HG03354 (cell line): ENCODE results near the gene TCOF1.

Experiments
- ATAC-seq: cut with Tn5 transposase; IDR thresholded peaks from one replicate; pipeline ENCODE4 v1.9.1; 2021; ENCODE audit warnings: mild to moderate bottlenecking; ENCODE audit not compliant: unreplicated experiment, poor library complexity, severe bottlenecking

TCOF1 gene, protein sequence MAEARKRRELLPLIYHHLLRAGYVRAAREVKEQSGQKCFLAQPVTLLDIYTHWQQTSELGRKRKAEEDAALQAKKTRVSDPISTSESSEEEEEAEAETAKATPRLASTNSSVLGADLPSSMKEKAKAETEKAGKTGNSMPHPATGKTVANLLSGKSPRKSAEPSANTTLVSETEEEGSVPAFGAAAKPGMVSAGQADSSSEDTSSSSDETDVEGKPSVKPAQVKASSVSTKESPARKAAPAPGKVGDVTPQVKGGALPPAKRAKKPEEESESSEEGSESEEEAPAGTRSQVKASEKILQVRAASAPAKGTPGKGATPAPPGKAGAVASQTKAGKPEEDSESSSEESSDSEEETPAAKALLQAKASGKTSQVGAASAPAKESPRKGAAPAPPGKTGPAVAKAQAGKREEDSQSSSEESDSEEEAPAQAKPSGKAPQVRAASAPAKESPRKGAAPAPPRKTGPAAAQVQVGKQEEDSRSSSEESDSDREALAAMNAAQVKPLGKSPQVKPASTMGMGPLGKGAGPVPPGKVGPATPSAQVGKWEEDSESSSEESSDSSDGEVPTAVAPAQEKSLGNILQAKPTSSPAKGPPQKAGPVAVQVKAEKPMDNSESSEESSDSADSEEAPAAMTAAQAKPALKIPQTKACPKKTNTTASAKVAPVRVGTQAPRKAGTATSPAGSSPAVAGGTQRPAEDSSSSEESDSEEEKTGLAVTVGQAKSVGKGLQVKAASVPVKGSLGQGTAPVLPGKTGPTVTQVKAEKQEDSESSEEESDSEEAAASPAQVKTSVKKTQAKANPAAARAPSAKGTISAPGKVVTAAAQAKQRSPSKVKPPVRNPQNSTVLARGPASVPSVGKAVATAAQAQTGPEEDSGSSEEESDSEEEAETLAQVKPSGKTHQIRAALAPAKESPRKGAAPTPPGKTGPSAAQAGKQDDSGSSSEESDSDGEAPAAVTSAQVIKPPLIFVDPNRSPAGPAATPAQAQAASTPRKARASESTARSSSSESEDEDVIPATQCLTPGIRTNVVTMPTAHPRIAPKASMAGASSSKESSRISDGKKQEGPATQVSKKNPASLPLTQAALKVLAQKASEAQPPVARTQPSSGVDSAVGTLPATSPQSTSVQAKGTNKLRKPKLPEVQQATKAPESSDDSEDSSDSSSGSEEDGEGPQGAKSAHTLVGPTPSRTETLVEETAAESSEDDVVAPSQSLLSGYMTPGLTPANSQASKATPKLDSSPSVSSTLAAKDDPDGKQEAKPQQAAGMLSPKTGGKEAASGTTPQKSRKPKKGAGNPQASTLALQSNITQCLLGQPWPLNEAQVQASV (N-terminal part only)

DNA sequence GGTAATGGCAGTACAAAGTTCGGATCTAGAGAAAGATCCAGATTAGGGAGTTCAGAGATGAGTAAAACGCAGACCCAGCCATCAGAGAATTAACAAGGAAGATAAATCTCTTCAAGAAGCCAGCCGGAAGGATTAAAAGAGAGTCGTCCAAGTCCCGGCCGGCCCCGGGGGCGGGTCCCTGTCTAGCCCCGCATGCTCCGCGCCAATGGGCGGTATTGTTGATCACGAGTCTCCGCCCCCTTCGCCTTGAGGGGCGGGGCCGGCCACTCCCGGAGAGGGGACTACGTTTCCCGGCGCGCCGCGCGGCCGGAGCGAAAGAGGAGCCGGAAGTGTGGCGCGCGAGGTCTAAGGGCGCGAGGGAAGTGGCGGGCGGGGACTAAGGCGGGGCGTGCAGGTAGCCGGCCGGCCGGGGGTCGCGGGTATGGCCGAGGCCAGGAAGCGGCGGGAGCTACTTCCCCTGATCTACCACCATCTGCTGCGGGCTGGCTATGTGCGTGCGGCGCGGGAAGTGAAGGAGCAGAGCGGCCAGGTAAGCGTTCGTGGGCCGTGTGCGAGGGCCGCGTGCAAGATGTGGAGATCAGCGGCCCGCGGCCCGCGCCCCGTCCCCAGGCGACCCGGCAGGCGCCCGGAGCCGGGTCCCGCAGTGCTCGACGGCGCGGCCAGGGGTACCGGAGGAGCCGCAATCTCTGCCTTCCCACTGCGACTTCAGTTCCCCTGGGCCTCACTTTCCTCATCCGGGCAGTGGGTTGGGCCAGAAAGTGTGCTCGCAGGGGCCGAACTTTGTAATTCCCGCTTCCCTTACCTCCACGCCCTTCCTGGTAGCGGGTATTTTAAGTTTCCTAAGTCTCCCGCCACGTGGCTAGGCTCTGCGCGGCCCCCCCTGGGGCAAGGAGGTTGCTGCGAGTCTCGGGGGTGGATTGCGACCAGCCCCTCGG is at the start of gene TCOF1:
Gene TCOF1, plus strand, starts transcription at position 372 of the 935 bp plus-strand sequence. Its CDS starts 50 bp downstream, at position 422.
- ATAC-seq = peak; percentile 93

DNA sequence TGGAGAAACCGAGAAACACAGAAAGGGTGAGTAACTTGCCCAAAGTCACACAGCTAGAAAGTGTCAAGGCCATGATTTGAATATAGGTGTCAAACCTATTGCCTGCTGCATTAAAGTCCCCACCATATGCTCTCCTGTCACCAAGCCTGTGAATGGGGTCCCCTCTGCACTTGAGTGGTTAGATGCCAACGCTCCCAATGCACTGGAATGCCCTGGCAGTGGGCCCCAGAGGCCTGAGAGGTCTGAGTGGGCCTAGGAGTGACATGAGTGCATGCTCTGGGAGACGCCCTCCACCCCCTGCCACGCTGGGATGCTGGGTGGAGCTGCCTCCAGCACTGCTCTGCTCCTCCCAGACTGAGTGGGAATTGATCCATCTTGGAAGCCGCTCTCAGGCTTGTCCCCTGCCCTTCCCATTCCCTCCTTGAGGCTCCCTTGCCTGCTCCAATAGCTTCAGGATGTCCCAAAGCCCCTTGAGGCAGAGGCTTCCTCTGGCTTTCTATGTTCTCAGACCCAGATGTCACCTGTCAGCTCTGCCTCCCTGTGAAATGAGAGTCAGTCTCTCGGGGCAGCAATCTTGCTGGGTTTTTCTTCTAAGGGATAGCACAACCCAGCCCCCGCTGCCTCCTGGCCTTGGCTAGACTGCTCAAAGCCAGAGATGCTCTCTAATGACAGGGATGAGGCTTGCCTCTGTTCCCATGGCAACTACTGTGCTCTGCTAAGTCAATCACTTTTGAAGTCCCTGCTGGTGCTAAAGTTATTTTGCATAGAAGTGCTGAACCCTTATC is 48.2 kb upstream of the TCOF1 start:
- ATAC-seq = no peak

GRCh38 chr5:150309886-150310239 is 47.6 kb upstream of the TCOF1 start:
- ATAC-seq = no peak

- ATAC-seq = no peak
Observed at GRCh38 chr5:150310246-150310645, 47.3 kb upstream of the TCOF1 start.

DNA sequence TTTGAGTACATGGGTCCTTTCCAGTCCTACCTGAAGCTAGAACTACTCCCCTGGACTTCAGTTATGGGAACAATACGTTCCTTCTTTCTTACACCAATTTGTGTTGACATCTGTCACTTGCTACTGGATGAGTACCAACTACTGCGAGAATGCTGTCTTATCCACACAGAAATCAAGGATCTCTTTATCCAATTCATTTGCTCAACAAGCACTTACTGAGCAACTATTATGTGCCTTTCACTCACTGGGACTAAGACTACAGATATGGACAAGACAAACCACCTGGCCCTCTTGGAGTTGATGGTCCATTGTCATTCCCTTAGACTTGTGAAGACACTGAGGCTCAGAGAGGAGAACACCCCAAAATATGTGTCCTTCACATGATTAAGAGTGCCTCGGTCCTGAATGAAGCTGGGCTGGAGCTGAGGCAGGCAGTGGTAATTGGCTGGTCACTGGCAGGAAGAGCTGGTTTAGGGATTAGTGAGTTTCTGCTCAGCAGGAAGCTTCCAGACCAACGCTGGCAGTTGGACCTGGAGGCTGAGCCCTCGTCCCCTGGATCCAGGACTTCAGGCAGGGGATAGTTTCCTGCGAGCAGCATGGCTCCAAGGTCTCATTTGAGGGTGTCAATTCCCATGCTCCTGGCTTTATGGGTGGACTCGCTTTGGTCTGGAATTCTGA is 46.3 kb upstream of the TCOF1 start:
- ATAC-seq = no peak

DNA sequence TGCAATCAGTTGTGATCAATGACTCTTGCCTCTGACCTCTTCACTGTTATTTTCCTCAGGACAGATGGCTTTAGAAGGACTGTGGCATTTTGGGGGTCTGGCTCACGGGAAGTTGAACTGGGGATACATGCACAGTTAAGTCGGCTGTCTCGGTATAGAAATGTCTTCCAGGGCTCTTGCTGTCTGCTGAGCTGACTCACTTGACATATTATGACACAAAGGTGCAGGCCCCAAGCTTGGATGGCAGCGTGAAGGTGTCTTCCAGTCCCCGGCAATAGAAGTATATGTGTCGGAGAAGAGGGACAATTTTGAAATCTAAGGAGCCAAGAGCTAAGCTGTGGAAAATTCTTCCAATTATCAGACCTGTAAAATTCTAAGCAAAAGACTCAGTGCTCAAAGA is 45.0 kb upstream of the TCOF1 start:
- ATAC-seq = no peak

GRCh38 chr5:150313501-150313900 is 44.0 kb upstream of the TCOF1 start:
- no peak for ATAC-seq

- no peak for ATAC-seq
Observed at GRCh38 chr5:150313921-150314716, 43.4 kb upstream of the TCOF1 start.

- ATAC-seq = no peak
Observed at GRCh38 chr5:150315245-150315644, 42.3 kb upstream of the TCOF1 start.

DNA sequence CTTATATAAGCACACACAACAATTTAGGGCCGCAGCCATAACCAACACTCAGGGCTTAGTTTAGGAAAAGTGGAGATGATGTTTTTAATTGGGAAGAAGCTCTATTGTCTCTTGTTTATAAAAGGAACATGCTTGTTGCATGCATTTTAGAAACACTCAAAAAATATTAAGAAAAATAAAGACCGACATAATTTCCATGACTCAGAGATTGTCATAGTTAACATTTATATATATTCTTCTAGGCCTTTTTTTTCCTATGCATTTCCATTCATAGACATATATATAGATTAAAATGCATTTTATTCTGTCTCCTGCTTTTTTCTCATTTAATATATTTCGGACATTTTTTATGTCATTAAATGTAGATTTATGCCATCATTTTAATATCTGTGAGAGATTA is 41.2 kb upstream of the TCOF1 start:
- no peak for ATAC-seq

DNA sequence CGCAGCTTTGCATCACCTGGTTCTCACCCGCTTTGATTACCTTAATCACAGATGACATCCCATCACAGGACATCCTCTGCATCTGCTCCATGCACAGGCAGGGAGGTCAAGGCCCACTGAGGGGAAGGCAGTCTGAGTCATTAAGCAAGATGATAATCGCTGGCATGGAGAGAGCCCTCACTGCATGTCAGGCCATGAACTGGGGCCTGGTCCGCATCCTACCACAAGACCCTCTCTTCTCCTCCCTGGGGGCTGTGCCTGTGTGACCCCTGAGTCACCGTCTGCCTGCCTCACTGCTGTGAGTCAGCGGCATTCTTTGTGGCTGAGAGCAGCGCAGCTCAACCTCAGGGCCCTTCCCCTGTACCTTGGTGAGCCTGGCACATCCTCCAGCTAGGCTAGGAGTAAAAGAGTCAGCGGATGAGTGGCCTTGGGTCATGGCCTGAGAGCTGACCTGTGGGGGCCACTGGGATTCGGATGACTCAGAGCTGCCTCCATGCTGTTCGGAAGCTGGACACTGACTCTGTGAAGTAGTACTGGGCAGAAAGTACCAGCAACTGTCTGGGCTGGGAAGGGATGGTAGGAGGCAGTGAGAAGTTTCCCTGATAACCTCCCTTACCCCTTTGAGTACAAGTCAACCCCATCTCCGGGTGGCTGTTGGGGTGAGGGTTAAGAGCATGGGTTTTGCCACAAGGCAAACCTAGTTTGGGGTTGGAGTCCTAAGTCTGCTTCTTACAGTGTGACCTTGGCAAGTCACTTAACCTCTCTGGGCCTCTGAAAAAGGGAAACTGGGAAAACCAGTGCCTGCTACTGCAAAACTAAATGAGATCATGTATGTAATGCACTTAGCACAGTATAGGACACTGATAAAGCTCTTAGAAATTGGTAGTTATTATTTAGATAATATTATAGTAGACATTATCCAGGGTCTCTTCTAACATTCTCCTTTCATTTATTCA is 40.2 kb upstream of the TCOF1 start:
- no peak for ATAC-seq

GRCh38 chr5:150318613-150319483 is 38.6 kb upstream of the TCOF1 start:
- ATAC-seq = no peak

DNA sequence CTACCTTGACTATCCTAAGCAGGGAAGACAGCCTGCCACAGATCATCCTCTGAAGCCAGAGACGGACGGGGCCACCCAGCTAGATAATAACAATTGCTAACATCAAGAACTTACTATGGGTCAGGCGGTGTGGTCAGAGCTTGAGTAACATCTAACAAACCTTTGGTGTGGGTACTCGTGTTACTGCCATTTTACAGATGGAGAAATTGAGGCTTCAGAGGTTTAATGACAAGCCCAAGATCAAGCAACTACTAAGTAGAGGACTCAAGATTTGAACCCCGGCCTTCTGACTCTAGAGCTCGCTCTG is 38.1 kb upstream of the TCOF1 start:
- no peak for ATAC-seq

DNA sequence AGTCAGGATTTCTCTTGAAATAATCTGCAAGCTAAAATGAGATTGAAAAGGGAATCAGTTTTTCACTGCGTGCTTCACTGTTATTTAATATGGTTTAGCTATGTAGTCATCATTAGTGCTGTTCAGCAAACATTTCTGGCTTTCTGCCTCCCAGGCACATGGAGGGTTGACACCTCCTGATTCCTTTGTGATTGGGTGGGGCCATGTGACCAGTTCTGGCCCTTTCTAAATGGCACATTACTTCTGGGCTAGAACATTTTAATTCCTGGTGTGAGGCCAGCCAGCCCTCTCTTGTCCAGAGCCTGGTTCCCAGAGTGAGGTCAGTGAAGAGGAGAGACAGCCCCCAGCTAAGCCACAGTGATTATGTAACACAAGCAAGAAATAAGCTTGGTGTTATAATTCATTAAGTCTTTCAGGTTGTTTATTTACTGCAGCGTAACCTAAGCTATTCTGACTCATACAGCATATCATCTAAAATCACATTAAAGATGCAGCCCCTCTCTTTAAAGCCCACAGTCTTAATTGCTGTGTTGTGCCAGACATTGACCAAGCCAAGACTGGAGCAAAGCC is 37.4 kb upstream of the TCOF1 start:
- no peak for ATAC-seq

- ATAC-seq = no peak
Observed at GRCh38 chr5:150321211-150321610, 36.3 kb upstream of the TCOF1 start.
